Measurements from ENCODE around the gene ADAM29. TPM values are rescaled to one million over a fixed set of nuclear protein-coding genes. Genes with fewer than 3 reads are reported as not detected.

Gene ADAM29
- total and polyA plus RNA-seq, 2 experiments from 2014 or later, result not detected

DNA sequence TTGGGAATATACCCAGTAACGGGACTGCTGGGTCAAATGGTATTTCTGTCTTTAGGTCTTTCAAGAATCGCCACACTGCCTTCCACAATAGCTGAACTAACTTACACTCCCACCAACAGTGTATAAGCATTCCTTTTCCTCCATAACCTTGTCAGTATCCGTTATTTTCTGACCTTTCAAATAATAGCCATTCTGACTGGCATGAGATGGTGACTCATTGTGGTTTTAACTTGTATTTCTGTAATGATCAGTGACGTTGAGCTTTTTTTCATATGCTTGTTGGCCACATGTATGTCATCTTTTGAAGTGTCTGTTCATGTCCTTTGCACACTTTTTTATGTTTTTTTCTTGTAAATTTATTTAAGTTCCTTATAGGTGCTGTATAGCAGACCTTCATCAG, 81.2 kb downstream of the ADAM29 start:
- H3K27ac Mint-ChIP-seq, result no peak overlapping the region
- DNase-seq (ENCODE audit: low spot score) (no peak), ATAC-seq (no peak)
- Histone ChIP-seq H3K27me3 (ENCODE audit: insufficient read depth) (no peaks in the 10 kb centered on the region), H3F3A (replicated peaks; ENCODE audit: low read depth) (no peaks in the 10 kb centered on the region), H4K20me1 (replicated peaks; ENCODE audit: insufficient read depth) (no peaks in the 10 kb centered on the region), H3K4me2 (no peak overlapping the region), H2AFZ (no peak overlapping the region), H3K36me3 (ENCODE audit: insufficient read depth) (no peaks in the 10 kb centered on the region), H3K4me3 (no peak overlapping the region), H3K79me2 (replicated peaks; ENCODE audit: insufficient read depth) (no peaks in the 10 kb centered on the region), H3K27ac (ENCODE audit: low read depth) (no peak overlapping the region), H3K9me2 (ENCODE audit: insufficient read depth) (peaks cover 2% of the 10 kb centered on the region; the same call in 1 of the 2 replicates), H3K4me1 (ENCODE audit: insufficient read depth) (no peaks in the 10 kb centered on the region)
- no peak overlapping the region for H3K4me3 Mint-ChIP-seq
- no peaks in the 10 kb centered on the region for H3K4me1 Mint-ChIP-seq
- TF ChIP-seq NANOG (IDR thresholded peaks at IDR 0.05; ENCODE audit: borderline replicate concordance) (no peak), CREB1 (CRISPR knock-in tag; IDR thresholded peaks at IDR 0.05; ENCODE audit: low read depth) (no peak), EZH2 (IDR thresholded peaks at IDR 0.05; ENCODE audit: low read depth, unreplicated experiment) (no peak), STAT1 (IDR thresholded peaks at IDR 0.05; ENCODE audit: unreplicated experiment) (no peak)
- TF ChIP-seq, protein P1, sequence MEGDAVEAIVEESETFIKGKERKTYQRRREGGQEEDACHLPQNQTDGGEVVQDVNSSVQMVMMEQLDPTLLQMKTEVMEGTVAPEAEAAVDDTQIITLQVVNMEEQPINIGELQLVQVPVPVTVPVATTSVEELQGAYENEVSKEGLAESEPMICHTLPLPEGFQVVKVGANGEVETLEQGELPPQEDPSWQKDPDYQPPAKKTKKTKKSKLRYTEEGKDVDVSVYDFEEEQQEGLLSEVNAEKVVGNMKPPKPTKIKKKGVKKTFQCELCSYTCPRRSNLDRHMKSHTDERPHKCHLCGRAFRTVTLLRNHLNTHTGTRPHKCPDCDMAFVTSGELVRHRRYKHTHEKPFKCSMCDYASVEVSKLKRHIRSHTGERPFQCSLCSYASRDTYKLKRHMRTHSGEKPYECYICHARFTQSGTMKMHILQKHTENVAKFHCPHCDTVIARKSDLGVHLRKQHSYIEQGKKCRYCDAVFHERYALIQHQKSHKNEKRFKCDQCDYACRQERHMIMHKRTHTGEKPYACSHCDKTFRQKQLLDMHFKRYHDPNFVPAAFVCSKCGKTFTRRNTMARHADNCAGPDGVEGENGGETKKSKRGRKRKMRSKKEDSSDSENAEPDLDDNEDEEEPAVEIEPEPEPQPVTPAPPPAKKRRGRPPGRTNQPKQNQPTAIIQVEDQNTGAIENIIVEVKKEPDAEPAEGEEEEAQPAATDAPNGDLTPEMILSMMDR (conservative IDR thresholded peaks at IDR 0.05; ENCODE audit: low read depth in 2 of 2), result no peak
- TF ChIP-seq, protein P2, sequence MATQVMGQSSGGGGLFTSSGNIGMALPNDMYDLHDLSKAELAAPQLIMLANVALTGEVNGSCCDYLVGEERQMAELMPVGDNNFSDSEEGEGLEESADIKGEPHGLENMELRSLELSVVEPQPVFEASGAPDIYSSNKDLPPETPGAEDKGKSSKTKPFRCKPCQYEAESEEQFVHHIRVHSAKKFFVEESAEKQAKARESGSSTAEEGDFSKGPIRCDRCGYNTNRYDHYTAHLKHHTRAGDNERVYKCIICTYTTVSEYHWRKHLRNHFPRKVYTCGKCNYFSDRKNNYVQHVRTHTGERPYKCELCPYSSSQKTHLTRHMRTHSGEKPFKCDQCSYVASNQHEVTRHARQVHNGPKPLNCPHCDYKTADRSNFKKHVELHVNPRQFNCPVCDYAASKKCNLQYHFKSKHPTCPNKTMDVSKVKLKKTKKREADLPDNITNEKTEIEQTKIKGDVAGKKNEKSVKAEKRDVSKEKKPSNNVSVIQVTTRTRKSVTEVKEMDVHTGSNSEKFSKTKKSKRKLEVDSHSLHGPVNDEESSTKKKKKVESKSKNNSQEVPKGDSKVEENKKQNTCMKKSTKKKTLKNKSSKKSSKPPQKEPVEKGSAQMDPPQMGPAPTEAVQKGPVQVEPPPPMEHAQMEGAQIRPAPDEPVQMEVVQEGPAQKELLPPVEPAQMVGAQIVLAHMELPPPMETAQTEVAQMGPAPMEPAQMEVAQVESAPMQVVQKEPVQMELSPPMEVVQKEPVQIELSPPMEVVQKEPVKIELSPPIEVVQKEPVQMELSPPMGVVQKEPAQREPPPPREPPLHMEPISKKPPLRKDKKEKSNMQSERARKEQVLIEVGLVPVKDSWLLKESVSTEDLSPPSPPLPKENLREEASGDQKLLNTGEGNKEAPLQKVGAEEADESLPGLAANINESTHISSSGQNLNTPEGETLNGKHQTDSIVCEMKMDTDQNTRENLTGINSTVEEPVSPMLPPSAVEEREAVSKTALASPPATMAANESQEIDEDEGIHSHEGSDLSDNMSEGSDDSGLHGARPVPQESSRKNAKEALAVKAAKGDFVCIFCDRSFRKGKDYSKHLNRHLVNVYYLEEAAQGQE (IDR thresholded peaks at IDR 0.05; ENCODE audit: unreplicated experiment), result no peak
- H3K9me3 Mint-ChIP-seq, result peaks cover 16% of the 10 kb centered on the region
- no peaks in the 10 kb centered on the region for H3K27me3 Mint-ChIP-seq (ENCODE audit: insufficient read depth, low read depth, poor library complexity)
- H3K36me3 Mint-ChIP-seq (ENCODE audit: low read depth), result peaks cover 7% of the 10 kb centered on the region; the same call in 2 of the 3 replicates

DNA sequence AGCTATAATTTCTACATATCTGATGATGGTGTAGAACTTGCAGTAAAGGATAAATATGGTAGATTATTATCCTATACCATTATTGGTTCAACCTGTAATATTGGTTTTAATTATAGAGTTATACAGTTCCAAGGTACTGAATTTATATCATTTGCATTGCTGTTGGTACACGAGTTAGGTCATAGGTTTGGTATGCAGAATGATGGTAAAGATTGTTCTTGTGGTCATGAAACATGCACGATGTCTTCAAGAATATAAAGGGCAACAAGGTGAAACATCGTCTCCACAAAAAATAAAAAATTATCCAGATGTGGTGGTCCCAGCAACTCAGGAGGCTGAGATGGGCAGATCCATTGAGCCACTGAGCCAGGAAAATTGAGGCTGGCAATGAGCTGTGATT, 99.6 kb downstream of the ADAM29 start:
- Mint-ChIP-seq H3K4me1 (no peaks in the 10 kb centered on the region; the same call in 2 of the 3 replicates), H3K27me3 (ENCODE audit: insufficient read depth, low read depth, poor library complexity) (peaks cover 1% of the 10 kb centered on the region), H3K27ac (no peak overlapping the region), H3K4me3 (no peak overlapping the region), H3K36me3 (ENCODE audit: low read depth) (peaks cover 11% of the 10 kb centered on the region), H3K9me3 (peaks cover 15% of the 10 kb centered on the region)
- H3K9me2 ChIP-seq (ENCODE audit: insufficient read depth), result no peaks in the 10 kb centered on the region
- no peaks in the 10 kb centered on the region for H3K4me1 ChIP-seq (ENCODE audit: insufficient read depth)
- no peak overlapping the region for H3K27ac ChIP-seq (ENCODE audit: low read depth)
- TF ChIP-seq, protein P3, sequence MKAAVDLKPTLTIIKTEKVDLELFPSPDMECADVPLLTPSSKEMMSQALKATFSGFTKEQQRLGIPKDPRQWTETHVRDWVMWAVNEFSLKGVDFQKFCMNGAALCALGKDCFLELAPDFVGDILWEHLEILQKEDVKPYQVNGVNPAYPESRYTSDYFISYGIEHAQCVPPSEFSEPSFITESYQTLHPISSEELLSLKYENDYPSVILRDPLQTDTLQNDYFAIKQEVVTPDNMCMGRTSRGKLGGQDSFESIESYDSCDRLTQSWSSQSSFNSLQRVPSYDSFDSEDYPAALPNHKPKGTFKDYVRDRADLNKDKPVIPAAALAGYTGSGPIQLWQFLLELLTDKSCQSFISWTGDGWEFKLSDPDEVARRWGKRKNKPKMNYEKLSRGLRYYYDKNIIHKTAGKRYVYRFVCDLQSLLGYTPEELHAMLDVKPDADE (IDR thresholded peaks at IDR 0.05), result no peak
- TF ChIP-seq ZNF114 (CRISPR knock-in tag; IDR thresholded peaks at IDR 0.05), result no peak
- TF ChIP-seq EZH2 (IDR thresholded peaks at IDR 0.05; ENCODE audit: low read depth, unreplicated experiment), result no peak
- TF ChIP-seq, protein P2 (IDR thresholded peaks at IDR 0.05; ENCODE audit: unreplicated experiment), result no peak
- no peak for TF ChIP-seq JUNB (IDR thresholded peaks at IDR 0.05; ENCODE audit: unreplicated experiment)
- TF ChIP-seq, protein P1 (conservative IDR thresholded peaks at IDR 0.05; ENCODE audit: low read depth in 2 of 2), result no peak
- no peak for TF ChIP-seq EZH2phosphoT487 (IDR thresholded peaks at IDR 0.05; ENCODE audit: unreplicated experiment)
- TF ChIP-seq ZNF331 (CRISPR knock-in tag; IDR thresholded peaks at IDR 0.05; ENCODE audit: low read depth), result no peak
- TF ChIP-seq POLR2AphosphoS5 (IDR thresholded peaks at IDR 0.05; ENCODE audit: low read depth), result no peak
- DNase-seq (ENCODE audit: low spot score) (no peak), ATAC-seq (no peak)
- no peaks in the 10 kb centered on the region for H3K36me3 ChIP-seq (ENCODE audit: insufficient read depth)
- H3K79me2 ChIP-seq (replicated peaks; ENCODE audit: insufficient read depth), result no peaks in the 10 kb centered on the region
- no peak overlapping the region for H3K4me3 ChIP-seq
- no peak overlapping the region for H2AFZ ChIP-seq
- no peaks in the 10 kb centered on the region for H4K20me1 ChIP-seq (replicated peaks; ENCODE audit: insufficient read depth)
- no peaks in the 10 kb centered on the region for H3F3A ChIP-seq (replicated peaks; ENCODE audit: low read depth)
- no peak overlapping the region for H3K4me2 ChIP-seq
- H3K27me3 ChIP-seq (ENCODE audit: insufficient read depth), result no peaks in the 10 kb centered on the region

Measured in GM23338 (cell line).